ENCODE data around the gene SKAP1.

SKAP1 gene

GRCh38 chr17:48093341-48094045 is 336.5 kb downstream of the SKAP1 start:
- no peak overlapping the region for H3K9ac ChIP-seq (ENCODE audit: low read length)
- no peaks in the 10 kb centered on the region for H3K36me3 ChIP-seq (ENCODE audit: control insufficient read depth, insufficient read depth, low read length, severe bottlenecking)
- peaks cover 8% of the 10 kb centered on the region for H3K4me1 ChIP-seq (ENCODE audit: control insufficient read depth, insufficient read depth, low read length)
- no peaks in the 10 kb centered on the region for H3K27me3 ChIP-seq (replicated peaks; ENCODE audit: control insufficient read depth, insufficient read depth, low read length)
- no peak overlapping the region for H3K4me3 ChIP-seq (ENCODE audit: low read length)
- no peaks in the 10 kb centered on the region for H3K9me3 ChIP-seq (ENCODE audit: control insufficient read depth, low read length)
- no peak for DNase-seq (ENCODE audit: low read depth)

- H3K27me3 ChIP-seq (replicated peaks; ENCODE audit: control insufficient read depth, insufficient read depth, low read length), result no peaks in the 10 kb centered on the region
- H3K9me3 ChIP-seq (ENCODE audit: control insufficient read depth, low read length), result no peaks in the 10 kb centered on the region
- no peak overlapping the region for H3K9ac ChIP-seq (ENCODE audit: low read length)
These were observed 345.1 kb downstream of the SKAP1 start for GRCh38 chr17:48084932-48085331.

More at GRCh38 chr17:48084932-48085331, 345.1 kb downstream of the SKAP1 start:
- no peaks in the 10 kb centered on the region for H3K4me1 ChIP-seq (ENCODE audit: control insufficient read depth, insufficient read depth, low read length)
- DNase-seq (ENCODE audit: low read depth), result no peak
- no peak overlapping the region for H3K4me3 ChIP-seq (ENCODE audit: low read length)
- H3K36me3 ChIP-seq (ENCODE audit: control insufficient read depth, insufficient read depth, low read length, severe bottlenecking), result no peaks in the 10 kb centered on the region

Measured in adipocyte (in vitro differentiated cells).